ENCODE results near the gene MRPL48.
"Not testable (repeated sequence)": the region's sequence is repeated elsewhere in the genome, so short reads cannot be mapped to it uniquely, and the experiment has no call there.

Gene MRPL48

GRCh38 chr11:73787643-73788558 lies at the start of gene MRPL48:
Gene MRPL48, plus strand, starts transcription at chr11:73787874. Its CDS starts 98 bp downstream, at chr11:73787972.
- DNase-seq, result peak; percentile 90

GRCh38 chr11:73743045-73743444 lies 44.6 kb upstream of the MRPL48 start:
- DNase-seq, result no peak

GRCh38 chr11:73746701-73747100 lies 41.0 kb upstream of the MRPL48 start:
- DNase-seq, result no peak

GRCh38 chr11:73747762-73748161 lies 39.9 kb upstream of the MRPL48 start:
- DNase-seq, result no peak

- DNase-seq, result no peak
Measured at GRCh38 chr11:73748300-73748699, 39.4 kb upstream of the MRPL48 start.

- DNase-seq, result no peak
Measured at GRCh38 chr11:73749118-73749517, 38.6 kb upstream of the MRPL48 start.

- no peak for DNase-seq
Measured at GRCh38 chr11:73750228-73750627, 37.4 kb upstream of the MRPL48 start.

- not testable (repeated sequence) for DNase-seq
Measured at GRCh38 chr11:73750862-73751261, 36.8 kb upstream of the MRPL48 start.

GRCh38 chr11:73752216-73752867 lies 35.3 kb upstream of the MRPL48 start:
- no peak for DNase-seq

GRCh38 chr11:73752903-73753302 lies 34.8 kb upstream of the MRPL48 start:
- no peak for DNase-seq

GRCh38 chr11:73753938-73754337 lies 33.7 kb upstream of the MRPL48 start:
- no peak for DNase-seq

GRCh38 chr11:73755670-73756069 lies 32.0 kb upstream of the MRPL48 start:
- DNase-seq, result no peak

- no peak for DNase-seq
Measured at GRCh38 chr11:73757598-73757997, 30.1 kb upstream of the MRPL48 start.

- DNase-seq, result no peak
Measured at GRCh38 chr11:73758451-73758850, 29.2 kb upstream of the MRPL48 start.

GRCh38 chr11:73759610-73760134 lies 28.0 kb upstream of the MRPL48 start:
- DNase-seq, result peak in 1 of 2 donors; percentile 12

- DNase-seq, result peak in 1 of 2 donors; percentile 26
Measured at GRCh38 chr11:73760135-73760678, 27.5 kb upstream of the MRPL48 start.

GRCh38 chr11:73760679-73761402 lies 26.8 kb upstream of the MRPL48 start, which contains the start of gene RAB6A:
Gene RAB6A, minus strand, starts transcription at chr11:73761074. Its CDS starts 439 bp downstream, at chr11:73760635.
- peak; percentile 99 for DNase-seq

GRCh38 chr11:73761403-73761945 lies 26.2 kb upstream of the MRPL48 start:
- no peak for DNase-seq

- no peak for DNase-seq
Measured at GRCh38 chr11:73762732-73763131, 24.9 kb upstream of the MRPL48 start.

GRCh38 chr11:73766763-73767162 lies 20.9 kb upstream of the MRPL48 start:
- DNase-seq, result no peak

GRCh38 chr11:73770811-73771210 lies 16.9 kb upstream of the MRPL48 start:
- not testable (repeated sequence) for DNase-seq

Data from stimulated activated CD4-positive, alpha-beta T cell treated with anti-CD3 and anti-CD28 coated beads, Interleukin-2, amount 100 ng/mL, for 24 hours (primary cell).